ENCODE data around the gene TRAPPC5.

TRAPPC5 gene

DNA sequence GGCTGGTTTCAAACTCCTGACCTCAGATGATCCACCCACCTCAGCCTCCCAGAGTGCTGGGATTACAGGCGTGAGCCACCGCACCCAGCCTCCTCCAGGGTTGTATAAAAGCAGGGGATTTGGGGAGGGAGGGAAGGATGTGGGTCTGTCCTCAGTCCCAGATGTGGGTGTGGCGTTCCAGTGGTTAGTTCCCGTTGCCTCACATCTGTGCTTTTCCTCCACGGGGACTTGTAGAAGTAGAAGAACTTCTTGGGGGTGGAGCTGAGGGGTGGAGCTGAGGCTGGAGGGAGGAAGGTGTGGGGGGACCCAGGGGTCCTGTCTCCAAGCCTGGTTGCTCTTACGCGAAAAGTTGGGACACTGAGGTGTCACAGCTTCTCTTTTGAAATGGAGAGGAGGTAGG lies 4.3 kb upstream of the TRAPPC5 start:
- no peak for DNase-seq (ENCODE audit: low read depth, low spot score)

DNA sequence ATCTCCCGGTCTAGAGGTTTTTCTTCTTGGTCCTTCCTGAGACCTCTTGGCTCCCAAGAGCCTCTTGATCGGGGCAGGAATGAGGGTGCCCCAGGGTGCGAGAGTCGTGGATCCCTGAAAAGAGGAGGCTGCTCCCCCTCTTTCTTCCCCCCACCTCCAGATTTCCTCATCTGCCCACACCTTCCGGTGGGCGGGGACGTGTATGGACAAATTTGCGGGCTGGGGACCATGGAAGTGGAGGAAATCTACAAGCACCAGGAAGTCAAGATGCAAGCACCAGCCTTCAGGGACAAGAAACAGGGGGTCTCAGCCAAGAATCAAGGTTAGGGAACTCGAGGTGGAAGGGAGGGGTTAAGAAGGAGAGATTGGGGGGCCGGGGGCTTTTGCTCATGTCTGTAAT lies 3.8 kb upstream of the TRAPPC5 start, which contains the start of gene MCEMP1:
MCEMP1 (plus strand) TSS at position 237 of the 400 bp plus-strand sequence; CDS start at position 268, 31 bp downstream.
- no peak for DNase-seq (ENCODE audit: low read depth, low spot score)

DNA sequence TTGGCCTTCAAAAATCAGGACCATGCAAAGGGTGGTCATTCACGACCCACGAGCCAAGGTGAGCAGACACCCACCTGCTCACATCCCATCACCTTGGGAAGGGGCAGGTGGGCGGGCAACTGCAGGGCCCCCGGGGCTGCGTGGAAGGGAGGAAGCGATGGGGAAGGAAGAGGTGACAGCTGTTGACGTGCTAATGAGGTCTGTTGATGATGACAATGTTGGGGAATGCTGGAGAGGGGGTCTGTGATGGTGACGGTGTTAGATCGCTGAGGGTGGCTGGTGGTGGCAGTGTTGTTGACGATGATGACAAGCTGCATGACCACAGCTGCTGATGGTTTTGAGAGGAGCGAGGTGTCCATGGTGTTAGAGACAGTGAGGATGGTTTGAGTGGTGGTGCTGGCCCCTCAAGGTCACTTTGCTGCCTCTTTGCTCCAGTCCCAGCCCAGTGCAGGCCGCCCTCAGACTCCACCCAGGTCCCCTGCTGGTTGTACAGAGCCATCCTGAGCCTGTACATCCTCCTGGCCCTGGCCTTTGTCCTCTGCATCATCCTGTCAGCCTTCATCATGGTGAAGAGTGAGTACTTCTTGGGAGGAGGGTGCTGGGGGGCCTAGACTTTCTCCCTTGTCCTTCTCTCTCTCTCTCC lies 2.8 kb upstream of the TRAPPC5 start:
- DNase-seq (ENCODE audit: low read depth, low spot score): no peak

DNA sequence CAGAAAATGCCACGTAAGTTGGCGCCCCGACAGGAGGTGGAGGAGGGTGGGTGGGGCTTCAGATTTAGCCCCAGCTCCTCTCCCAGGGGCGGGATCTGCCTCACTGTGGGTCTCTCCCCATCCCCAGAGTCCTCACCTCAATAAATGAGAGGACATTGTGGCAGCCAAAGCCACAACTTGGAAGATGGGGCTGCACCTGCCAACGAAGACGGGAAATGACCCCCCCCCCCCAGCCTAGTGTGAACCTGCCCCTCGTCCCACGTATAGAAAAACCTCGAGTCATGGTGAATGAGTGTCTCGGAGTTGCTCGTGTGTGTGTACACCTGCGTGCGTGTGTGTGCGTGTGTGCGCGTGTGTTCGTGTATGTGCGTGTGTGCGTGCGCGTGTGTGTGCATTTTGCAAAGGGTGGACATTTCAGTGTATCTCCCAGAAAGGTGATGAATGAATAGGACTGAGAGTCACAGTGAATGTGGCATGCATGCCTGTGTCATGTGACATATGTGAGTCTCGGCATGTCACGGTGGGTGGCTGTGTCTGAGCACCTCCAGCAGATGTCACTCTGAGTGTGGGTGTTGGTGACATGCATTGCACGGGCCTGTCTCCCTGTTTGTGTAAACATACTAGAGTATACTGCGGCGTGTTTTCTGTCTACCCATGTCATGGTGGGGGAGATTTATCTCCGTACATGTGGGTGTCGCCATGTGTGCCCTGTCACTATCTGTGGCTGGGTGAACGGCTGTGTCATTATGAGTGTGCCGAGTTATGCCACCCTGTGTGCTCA lies 1.5 kb upstream of the TRAPPC5 start:
- DNase-seq (ENCODE audit: low read depth, low spot score): no peak

DNA sequence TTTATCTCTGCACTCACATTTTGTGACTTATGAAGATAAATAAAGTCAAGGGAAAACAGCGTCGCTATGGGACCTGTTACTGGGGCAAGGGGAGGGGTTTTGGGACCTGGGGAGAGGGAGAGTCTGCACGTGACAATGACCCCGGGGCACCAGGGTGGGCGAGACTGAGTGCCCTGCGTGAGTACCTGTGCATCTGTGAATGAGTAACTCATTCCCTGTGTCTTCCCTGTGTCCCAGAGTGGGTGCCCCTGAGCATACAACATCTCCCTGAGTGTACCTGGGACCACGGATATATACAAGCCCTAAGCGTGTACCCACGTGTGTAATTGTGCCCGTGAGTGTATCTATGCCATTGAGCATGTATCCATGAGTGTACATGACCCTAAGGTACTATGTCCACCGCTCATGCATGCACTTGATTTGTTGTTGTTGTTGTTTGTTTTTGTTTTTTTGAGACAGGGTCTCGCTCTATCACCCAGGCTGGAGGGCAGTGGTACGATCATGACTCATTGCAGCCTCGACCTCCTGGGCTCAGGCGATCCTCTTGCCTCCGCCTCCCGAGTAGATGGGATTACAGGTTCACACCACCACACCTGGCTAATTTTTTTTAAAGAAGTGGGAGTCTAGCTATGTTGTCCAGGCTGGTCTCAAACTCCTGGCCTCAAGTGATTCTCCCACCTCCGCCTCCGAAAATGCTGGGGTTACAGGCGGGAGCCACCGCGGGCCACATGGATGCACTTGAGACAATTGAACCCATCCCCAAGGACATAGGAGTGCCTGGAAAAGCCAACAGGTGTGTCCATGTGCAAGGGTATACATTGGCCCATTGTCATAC lies 645 bp upstream of the TRAPPC5 start:
- no peak for DNase-seq (ENCODE audit: low read depth, low spot score)

DNA sequence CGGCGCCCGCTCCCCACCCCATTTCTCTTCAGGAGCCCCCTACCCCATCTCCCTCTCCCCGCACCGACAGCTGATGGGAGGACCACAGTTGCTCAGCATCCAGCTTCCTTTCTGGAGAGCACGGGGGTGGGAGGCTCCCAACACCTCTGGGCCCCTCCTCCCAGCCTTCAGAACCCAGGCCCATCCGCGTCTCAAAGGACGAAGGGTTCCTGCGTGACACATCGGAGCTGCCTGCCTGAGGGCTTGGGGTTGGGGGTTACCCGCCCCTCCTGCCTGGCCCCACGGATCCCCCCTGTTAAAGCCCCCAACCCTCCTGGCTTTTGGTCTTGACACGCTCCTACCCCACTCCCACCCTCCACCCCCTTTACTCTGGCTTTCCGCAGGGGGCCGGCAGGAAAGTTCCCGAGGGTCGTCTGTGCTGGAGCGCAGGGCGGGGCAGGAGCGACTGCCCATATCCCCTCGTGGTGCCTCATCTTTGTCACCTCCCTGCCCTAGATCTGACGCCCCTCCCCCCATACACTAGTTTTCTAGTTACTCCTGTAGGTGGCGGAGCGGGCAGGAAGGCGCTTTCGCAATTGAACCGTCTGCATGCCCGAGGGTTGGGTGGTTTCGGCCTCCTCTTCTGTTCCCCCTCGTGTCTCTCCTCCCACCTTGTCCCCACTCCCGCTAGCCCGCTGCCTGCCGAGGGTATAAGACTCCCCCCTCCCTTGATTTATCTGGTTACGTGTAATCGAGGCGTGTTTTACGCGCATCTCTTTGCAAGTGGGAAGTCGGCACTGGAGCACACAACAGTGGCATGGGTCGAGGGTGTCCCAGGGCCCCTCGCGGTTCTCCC lies 924 bp downstream of the TRAPPC5 start:
- peak; percentile 84 for DNase-seq (ENCODE audit: low read depth, low spot score)

DNA sequence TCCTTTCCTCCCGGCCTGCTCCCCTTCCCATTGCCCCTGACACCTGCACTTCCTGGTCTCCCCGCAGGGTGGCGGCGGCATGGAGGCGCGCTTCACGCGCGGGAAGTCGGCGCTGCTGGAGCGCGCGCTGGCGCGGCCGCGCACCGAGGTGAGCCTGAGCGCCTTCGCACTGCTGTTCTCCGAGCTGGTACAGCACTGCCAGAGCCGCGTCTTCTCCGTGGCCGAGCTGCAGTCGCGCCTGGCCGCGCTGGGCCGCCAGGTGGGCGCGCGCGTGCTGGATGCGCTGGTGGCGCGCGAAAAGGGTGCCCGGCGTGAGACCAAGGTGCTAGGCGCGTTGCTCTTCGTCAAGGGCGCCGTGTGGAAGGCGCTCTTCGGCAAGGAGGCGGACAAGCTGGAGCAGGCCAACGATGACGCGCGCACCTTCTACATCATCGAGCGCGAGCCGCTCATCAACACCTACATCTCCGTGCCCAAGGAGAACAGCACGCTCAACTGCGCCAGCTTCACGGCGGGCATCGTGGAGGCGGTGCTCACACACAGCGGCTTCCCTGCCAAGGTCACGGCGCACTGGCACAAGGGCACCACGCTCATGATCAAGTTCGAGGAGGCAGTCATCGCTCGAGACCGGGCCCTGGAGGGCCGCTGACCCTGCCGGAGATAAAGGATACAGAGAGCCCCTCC lies 1.7 kb downstream of the TRAPPC5 start:
- no peak for DNase-seq (ENCODE audit: low read depth, low spot score)

DNA sequence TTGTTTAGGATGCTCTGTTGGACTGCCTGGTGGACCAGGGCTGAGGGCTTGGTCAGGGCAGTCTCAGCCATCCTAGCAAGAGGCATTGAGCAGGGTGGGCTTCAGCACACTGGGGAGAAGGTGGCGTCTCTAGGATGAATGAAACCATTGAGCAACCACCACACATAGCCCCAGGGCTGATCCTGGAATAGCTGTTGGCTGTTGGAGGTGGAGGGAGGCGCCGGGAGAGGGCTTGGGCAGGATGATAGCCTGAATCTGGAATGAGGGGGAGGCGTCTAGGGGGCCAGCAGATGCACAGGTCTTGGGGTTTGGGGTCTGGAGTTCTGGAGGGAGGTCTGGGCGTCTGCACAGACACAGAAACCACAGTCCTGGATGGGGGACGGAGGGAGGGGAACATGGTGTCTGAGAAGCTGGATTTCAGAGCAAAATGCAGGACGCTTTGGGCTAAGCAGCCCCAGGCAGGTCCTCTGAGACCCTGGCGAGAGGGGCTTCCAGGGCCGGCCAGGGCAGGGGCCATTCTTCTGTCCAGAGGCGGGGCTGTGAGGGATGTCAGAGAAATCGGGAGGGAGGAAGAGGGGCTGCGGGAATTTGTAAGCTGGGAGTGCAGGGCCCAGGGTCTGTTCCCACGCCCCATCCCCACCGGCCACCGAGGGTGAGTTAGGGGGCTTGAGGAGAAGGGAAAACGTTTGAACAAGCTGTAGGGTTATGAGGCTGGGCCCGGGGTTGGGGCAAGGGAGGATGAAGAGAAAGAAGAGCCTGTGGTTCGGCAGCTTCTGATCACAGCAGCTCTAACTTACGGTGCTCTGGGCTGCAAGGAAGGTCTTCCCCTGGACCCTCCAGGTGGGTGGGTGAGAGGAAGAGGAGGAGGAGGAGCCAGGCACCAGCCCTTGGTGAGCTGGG lies 5.2 kb downstream of the TRAPPC5 start:
- no peak for DNase-seq (ENCODE audit: low read depth, low spot score)

DNA sequence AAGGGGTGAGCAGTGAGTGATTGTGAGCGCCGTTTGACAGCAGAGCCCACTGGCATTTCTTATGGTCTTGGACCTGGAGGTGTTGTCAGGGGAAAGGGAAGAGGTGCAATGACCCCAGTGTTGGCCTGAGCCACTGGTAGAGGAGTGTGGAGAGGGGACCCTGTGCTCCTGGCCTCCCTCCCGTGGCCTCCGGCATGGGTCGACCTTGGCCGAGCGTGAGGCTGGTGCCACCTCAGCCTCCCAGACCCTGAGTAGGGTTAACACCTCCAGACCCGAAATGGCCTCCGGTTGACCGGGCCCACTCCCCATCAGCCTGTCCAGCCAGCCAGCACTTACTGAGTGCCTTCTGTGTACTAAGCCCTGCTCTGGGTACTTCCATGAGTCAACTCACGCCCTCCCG lies 6.5 kb downstream of the TRAPPC5 start:
- DNase-seq (ENCODE audit: low read depth, low spot score): no peak

DNA sequence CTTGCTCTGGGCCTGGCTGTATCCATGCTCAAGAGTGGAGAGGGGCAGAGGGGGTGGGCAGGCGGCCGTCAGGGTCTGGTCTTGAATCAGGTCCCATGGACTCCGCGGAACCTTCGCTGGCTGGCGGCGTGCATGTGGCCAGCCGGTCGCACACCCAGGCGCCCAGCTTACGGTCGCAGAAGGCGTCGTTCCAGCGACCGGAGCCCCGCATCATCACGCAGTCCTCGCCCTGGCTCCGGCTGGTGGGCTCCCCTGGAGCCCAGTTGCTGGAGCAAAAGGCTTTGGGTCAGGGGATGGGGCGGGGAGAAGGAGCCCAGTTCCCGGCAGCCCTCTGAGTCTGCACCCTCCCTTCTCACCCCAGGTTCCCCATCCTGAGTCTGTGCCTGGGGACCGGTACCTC lies 8.5 kb downstream of the TRAPPC5 start:
- no peak for DNase-seq (ENCODE audit: low read depth, low spot score)

DNA sequence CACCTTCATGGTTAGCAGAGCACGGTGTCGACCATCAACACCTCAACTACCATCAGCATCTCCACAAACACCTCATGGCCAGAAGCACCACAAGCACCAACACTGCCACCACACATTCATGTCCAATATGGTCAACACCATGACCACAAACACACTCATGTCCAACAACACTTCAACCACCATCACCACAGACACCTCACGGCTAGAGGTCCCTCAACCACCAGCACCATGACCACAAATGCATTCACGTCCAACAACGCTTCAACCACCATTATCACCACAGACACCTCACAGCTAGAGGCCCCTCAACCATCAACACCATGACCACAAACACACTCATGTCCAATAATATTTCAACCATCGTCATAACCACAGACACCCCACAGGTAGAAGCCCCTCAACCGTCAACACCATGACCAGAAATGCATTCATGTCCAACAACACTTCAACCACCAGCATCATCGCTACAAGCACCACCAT lies 10.2 kb downstream of the TRAPPC5 start:
- DNase-seq (ENCODE audit: low read depth, low spot score): no peak

DNA sequence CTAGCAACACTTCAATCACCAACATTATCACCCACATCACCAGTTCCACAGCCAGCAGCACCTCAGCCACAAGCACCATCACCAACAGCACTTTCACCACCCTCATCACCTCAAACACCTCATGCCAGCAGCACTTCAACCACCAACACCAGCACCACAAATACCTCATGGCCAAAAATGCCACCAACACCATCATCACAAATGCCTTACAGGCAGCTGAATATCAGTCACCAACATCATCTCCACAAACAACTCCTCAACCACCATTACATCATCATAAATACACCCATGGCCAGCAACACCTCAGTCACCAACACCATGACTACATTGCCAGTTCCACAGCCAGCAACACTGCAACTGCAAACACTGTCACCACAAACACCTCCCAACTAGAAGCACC lies 10.9 kb downstream of the TRAPPC5 start:
- no peak for DNase-seq (ENCODE audit: low read depth, low spot score)

DNA sequence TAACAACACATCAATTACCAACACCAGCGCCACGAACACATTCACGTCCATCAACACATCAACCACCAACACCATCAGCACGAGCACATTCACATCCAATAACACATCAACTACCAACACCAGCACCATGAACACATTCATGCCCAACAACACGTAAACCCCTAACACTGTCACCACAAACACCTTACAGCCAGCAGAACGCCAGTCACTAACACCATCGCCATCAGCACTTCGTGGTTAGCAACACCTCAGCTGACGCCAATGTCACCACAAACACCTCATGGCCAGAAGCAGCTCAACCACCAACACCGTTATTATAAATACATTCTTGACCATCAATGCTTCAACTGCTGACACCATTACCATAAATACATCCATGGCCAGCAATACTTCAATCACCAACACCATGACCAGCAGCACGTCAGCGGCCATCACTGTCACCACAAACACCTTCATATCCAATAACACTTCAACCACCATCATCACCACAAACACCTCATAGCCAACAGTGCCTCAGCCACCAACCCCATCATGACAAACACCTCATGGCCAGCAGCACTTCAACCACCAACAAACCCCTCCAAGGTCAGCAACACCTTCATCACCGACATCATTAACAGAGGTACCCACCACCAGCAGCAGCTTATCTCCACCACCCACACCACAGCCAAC lies 11.9 kb downstream of the TRAPPC5 start:
- DNase-seq (ENCODE audit: low read depth, low spot score): no peak

DNA sequence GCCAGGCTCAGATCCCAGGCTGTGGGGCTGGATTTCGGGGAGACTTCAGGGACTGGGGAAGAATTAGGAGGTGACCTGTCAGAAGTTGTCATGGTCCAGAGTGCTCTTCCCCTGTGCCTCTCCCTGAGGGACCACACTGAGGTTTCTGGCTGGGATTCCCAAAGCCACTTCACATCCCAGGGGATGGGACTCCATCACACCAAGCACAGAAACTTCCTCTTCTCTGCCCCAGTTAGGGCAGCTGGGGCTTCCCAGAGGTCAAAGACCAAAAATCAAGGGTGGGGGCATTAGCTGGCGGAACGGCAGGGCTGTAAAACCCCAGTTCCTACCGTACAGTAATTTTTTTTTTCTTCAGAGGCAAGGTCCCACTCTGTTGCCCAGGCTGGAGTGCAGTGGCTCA lies 13.9 kb downstream of the TRAPPC5 start:
- no peak for DNase-seq (ENCODE audit: low read depth, low spot score)

DNA sequence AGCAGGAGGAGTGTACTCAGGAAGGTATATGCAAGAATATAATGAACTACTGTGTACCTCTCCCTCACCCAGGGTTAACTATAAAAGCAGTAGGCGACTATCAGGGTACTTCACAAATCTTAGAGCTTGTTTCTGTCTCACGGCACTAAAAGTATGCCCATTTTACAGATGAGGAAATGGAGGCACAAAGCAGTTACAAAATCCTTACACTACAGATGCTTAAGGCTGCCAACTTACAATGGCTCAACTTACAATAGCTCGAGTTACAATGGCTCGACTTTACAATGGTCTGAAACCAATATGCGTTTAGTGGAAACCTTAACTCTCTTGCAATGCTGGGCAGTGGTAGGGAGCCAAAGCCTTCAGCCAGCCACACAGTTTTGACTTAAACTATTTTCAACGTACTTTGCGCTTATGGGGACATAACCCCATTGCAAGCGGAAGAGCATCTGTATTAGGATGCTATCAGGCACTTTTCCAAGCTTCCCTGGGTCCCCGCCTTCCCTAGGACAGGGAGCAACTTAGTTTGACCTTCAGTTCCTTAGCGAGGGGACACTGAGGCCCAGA lies 17.2 kb downstream of the TRAPPC5 start:
- no peak for DNase-seq (ENCODE audit: low read depth, low spot score)

DNA sequence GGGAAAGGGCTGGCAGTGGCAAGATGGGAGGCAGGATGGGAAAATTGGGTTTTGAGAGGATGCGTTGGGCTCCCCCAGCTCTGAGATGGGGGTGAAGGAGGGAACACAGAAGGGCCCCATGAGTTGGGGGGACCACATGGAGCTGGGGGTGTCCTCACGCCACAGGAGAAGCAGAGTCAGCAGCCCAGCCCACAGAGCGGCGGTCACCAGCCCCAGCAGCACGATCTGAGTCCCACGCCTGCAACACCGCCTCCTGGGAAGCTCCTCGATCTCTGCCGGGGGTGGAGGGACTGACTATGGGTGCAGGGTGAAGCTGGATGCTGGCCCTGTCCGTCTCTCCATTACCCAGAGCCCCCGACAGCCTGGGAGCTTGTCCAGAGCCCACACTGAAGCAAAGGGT lies 17.9 kb downstream of the TRAPPC5 start:
- DNase-seq (ENCODE audit: low read depth, low spot score): no peak

DNA sequence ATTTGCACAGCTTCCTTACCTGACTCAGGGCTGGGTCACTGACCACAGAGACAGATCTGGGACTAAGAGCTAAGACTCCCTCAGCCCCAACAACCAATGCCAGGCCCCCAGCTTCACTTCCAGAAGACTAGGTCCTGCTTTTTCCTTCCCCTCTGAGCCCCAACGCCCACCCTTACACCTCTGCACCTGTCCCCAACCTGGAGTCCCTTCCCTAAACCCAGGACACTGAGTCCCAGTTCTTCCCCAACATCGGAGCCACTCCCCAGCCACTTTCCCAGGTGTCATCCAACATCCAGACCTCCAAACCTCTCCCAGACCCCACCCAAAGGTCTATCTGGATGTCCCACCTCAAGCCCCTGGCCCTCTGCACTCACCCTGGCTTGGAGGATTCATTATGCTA lies 18.4 kb downstream of the TRAPPC5 start:
- no peak for DNase-seq (ENCODE audit: low read depth, low spot score)

DNA sequence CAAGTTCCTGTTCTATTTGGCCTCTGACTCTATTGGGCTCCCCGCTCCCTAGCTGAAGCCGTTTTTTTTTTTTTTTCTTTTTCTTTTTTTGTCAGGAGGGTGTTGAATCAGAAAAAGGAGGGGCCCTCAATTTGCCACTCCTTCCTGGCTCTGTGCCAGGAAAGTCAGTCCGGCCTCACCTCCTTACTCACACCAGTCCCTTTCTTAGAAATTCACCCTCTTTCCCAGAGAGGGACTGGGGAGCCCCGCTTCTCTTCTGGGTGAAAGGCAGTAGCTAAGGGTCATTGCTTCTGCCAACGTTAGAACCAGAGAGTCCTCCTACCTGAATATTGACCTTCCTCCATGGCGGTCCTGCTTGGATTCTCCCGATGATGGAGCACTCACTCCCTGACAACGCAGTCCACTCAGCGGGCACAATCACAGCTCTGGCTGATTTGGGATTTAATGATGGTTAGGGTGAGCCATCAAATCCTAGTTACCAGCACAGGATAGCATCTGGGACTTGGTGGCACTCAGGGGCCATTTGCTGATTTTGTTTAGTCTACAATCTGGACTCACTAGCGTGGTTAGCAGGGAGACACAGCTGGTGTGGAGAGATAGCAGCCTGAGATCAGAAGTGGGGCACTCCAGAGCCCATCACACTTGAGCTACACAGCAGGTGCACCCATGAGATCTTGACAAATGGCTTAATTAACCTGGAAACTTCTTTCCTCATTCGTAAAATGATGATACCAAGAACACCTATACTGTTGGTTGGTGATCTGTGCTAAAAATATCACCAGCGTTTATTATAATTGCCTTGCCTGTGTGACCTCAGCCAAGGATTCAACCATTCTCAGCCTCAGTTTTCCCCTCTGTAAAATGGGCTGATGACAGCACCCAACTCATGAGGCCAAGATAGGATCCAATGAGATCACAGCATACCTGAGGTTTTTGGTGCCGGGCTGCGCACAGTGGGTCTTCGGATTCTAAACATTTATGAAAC lies 19.1 kb downstream of the TRAPPC5 start:
- DNase-seq (ENCODE audit: low read depth, low spot score): no peak
